Sigmoid colon (tissue), 4 donors: ENCODE measurements around the gene ODAM.

Source experiments
- CTCF ChIP-seq, 4 experiments: fragments of 450-650 bp in 3 of 4; fragments of 200-600 bp in 1 of 4; IDR thresholded peaks; one replicate each; pipeline ENCODE4 v1.5.1; 2016 to 2019; ENCODE audit warnings: antibody characterized with exemption in 4 of 4, mild to moderate bottlenecking in 3 of 4, moderate library complexity in 2 of 4
- EP300 ChIP-seq, 4 donors: sonication (generic); formaldehyde crosslinking; IDR thresholded peaks; one replicate each; pipeline ENCODE4 v1.6.1; 2017; ENCODE audit warnings: antibody characterized with exemption in 4 of 4
- POLR2A ChIP-seq, 2 donors: fragments of 450-650 bp; IDR thresholded peaks; one replicate each; pipeline ENCODE4 v1.6.1; 2016; ENCODE audit warnings: antibody characterized with exemption in 2 of 2, mild to moderate bottlenecking in 2 of 2, moderate library complexity in 2 of 2

GRCh38 chr4:70239884-70240591, 44.5 kb downstream of the ODAM start:
- TF ChIP-seq POLR2A (IDR thresholded peaks at IDR 0.05) (no peak), CTCF (IDR thresholded peaks at IDR 0.05) (no peak), EP300 (IDR thresholded peaks at IDR 0.05) (no peak)
